ENCODE results near the gene LBHD2. TPM values are rescaled to one million over a fixed set of nuclear protein-coding genes. Genes with fewer than 3 reads are reported as not detected.

Gene LBHD2
- total and polyA plus RNA-seq, 2 of the 8 experiments (the other 6 are each of a cell fraction or from before 2014, with no cell fraction given), result not detected

DNA sequence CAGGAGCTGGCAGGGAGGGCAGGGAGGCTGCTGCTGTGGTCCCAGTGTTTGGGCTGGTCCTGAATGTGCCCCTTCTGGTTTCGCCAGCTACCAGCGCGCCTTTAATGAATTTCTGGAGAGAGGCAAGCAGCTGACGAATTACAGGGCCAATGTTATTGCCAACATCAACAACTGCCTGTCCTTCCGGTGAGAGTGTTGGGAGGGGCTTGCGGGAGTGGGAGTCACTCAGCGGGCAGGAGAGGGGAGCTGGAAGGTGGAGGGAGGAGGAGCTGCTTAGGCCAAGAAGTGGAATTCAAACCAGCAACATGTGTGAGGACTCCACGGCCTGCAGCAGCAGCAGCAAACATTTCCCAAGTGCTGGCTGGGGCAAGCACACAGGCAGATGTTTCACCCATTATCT, 47.0 kb downstream of the LBHD2 start:
- TF ChIP-seq TAF1 (IDR thresholded peaks at IDR 0.05; ENCODE audit: low read depth, low read length) (no peak), SUZ12 (IDR thresholded peaks at IDR 0.05; ENCODE audit: low read length) (no peak), POLR2A (IDR thresholded peaks at IDR 0.05; ENCODE audit: control extremely low read depth in 1 of 2, low read depth in 2 of 2, low read length in 2 of 2) (no peak), RFX5 (IDR thresholded peaks at IDR 0.05; ENCODE audit: borderline replicate concordance, low read depth, low read length) (no peak), CTBP2 (IDR thresholded peaks at IDR 0.05; ENCODE audit: borderline replicate concordance, insufficient read depth, insufficient read length, low read length) (no peak), TAF7 (optimal IDR thresholded peaks at IDR 0.05; ENCODE audit: borderline replicate concordance, low read depth, low read length) (no peak), CHD1 (IDR thresholded peaks at IDR 0.05; ENCODE audit: low read depth, low read length) (no peak), ASH2L (IDR thresholded peaks at IDR 0.05; ENCODE audit: low read length) (no peak), JUN (IDR thresholded peaks at IDR 0.05; ENCODE audit: low read depth, low read length) (no peak), BACH1 (IDR thresholded peaks at IDR 0.05; ENCODE audit: low read length) (no peak), POLR2AphosphoS5 (IDR thresholded peaks at IDR 0.05; ENCODE audit: low read depth, low read length) (no peak), CHD2 (IDR thresholded peaks at IDR 0.05; ENCODE audit: low read length) (no peak), KDM5A (IDR thresholded peaks at IDR 0.05; ENCODE audit: low read length) (no peak), SP1 (IDR thresholded peaks at IDR 0.05; ENCODE audit: low read depth, low read length) (no peak)
- TF ChIP-seq, protein P1, sequence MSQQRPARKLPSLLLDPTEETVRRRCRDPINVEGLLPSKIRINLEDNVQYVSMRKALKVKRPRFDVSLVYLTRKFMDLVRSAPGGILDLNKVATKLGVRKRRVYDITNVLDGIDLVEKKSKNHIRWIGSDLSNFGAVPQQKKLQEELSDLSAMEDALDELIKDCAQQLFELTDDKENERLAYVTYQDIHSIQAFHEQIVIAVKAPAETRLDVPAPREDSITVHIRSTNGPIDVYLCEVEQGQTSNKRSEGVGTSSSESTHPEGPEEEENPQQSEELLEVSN (IDR thresholded peaks at IDR 0.05), result no peak

More for the DNA sequence above, 47.0 kb downstream of the LBHD2 start:
- no peak overlapping the region for H2BK12ac ChIP-seq (ENCODE audit: low read depth, low read length)
- ChIA-PET POLR2A (ENCODE audit: partially characterized antibody) (interaction anchor here (1.2 to 1.6 kb wide), 2 partner anchors 25 to 26 kb away, joined by 3 read pairs; no protein-coding TSS in a partner anchor), CTCF (ENCODE audit: partially characterized antibody) (interaction anchor here (0.8 to 18.4 kb wide), 8 partner anchors 10 to 161 kb away, joined by 3 to 276 read pairs (median 6); no protein-coding TSS in a partner anchor)
- no peaks in the 10 kb centered on the region for H3K79me1 ChIP-seq (ENCODE audit: low read depth, low read length)
- H2AFZ ChIP-seq (ENCODE audit: low read length), result no peak overlapping the region
- H2BK15ac ChIP-seq (ENCODE audit: low read length), result no peak overlapping the region
- no peak overlapping the region for H3K4ac ChIP-seq (replicated peaks; ENCODE audit: insufficient read length, low read depth, low read length)
- H3K4me2 ChIP-seq (ENCODE audit: insufficient read depth in 1 of 2, low read depth in 2 of 2, low read length in 2 of 2), result no peak overlapping the region
- H3K56ac ChIP-seq (replicated peaks; ENCODE audit: insufficient read length, low read depth, low read length), result no peak overlapping the region
- H3K4me1 ChIP-seq (replicated peaks in 1 of 4; ENCODE audit: control insufficient read depth in 3 of 4, insufficient read depth in 4 of 4, low read length in 3 of 4), result peaks cover 0 to 12% (median 7%) of the 10 kb centered on the region in 4 experiments; a peak in 4 of 7 replicates
- H3K9me3 ChIP-seq (ENCODE audit: insufficient read depth in 2 of 2, low read depth in 1 of 2, low read length in 1 of 2), result no peaks in the 10 kb centered on the region
- no peak overlapping the region for H2AK5ac ChIP-seq (ENCODE audit: low read depth, low read length)
- WGBS, 2 experiments (ENCODE audit: extremely low coverage in 1 of 2, insufficient coverage in 1 of 2, insufficient read length in 1 of 2, insufficient replicate concordance in 2 of 2, low coverage in 1 of 2, low lambda C conversion rate in 2 of 2, missing lambda C conversion rate in 1 of 2), result 94% methylated on average over 8 of the region's 8 CpGs; no CpG with 5 or more reads in 1 of the 2 experiments
- peaks cover 6% of the 10 kb centered on the region; the same call in 1 of the 2 replicates for H3K23me2 ChIP-seq (ENCODE audit: low read depth, low read length)
- peaks cover 4 to 13% of the 10 kb centered on the region in 2 experiments for H4K20me1 ChIP-seq (replicated peaks in 1 of 2; ENCODE audit: control insufficient read depth in 1 of 2, insufficient read depth in 2 of 2, low read length in 2 of 2)
- H2BK20ac ChIP-seq (ENCODE audit: low read length), result no peak overlapping the region
- no peak overlapping the region for H3K18ac ChIP-seq (ENCODE audit: extremely low read depth, low read length)
- peaks cover 3 to 14% (median 7%) of the 10 kb centered on the region in 4 experiments; a peak in 6 of 8 replicates for H3K36me3 ChIP-seq (ENCODE audit: control insufficient read depth in 2 of 4, insufficient read depth in 4 of 4, low read length in 3 of 4)
- H3K4me3 ChIP-seq (ENCODE audit: extremely low read depth in 1 of 4, insufficient read depth in 2 of 4, low read depth in 3 of 4, low read length in 4 of 4), result no peak overlapping the region
- peaks cover 0 to 18% (median 16%) of the 10 kb centered on the region in 4 experiments; a peak in 6 of 7 replicates for H3K27me3 ChIP-seq (replicated peaks in 1 of 4; ENCODE audit: control insufficient read depth in 3 of 4, extremely low read depth in 1 of 4, insufficient read depth in 3 of 4, low read length in 3 of 4)
- H3K27ac ChIP-seq (ENCODE audit: low read depth, low read length), result no peak overlapping the region
- DNase-seq (ENCODE audit: low read depth in 1 of 2, low spot score in 2 of 2) (no peak), FAIRE-seq (no peak)
- H4K5ac ChIP-seq (ENCODE audit: insufficient read length, low read depth, low read length), result no peak overlapping the region
- no peaks in the 10 kb centered on the region for H3K79me2 ChIP-seq (ENCODE audit: control insufficient read depth in 1 of 2, insufficient read depth in 2 of 2, low read length in 2 of 2)
- H3K14ac ChIP-seq (ENCODE audit: insufficient read length), result no peak overlapping the region
- no peak overlapping the region for H4K8ac ChIP-seq (ENCODE audit: extremely low read depth, insufficient read depth, low read length)
- H3K23ac ChIP-seq (ENCODE audit: insufficient read length), result no peak overlapping the region
- H3K9ac ChIP-seq (replicated peaks in 1 of 4; ENCODE audit: extremely low read depth in 1 of 4, low read depth in 3 of 4, low read length in 3 of 4), result no peak overlapping the region
- H2BK120ac ChIP-seq (replicated peaks; ENCODE audit: low read depth, low read length), result no peak overlapping the region
- no peak overlapping the region for H2BK5ac ChIP-seq (ENCODE audit: low read depth, low read length)
- no peak overlapping the region for H4K91ac ChIP-seq (replicated peaks; ENCODE audit: insufficient read length, low read length)
